Embryonic facial prominence (tissue), 1 donor: ENCODE results near the gene RALGPS1.

ENCODE experiments used
- DNase-seq: peaks from one replicate; pipeline ENCODE4 v3.0.0-alpha.2; 2016; ENCODE audit errors: extremely low spot score

Gene RALGPS1

GRCh38 chr9:127121628-127122175 is 207.1 kb downstream of the RALGPS1 start:
- DNase-seq: no peak

GRCh38 chr9:127122176-127123063 is 207.8 kb downstream of the RALGPS1 start, which contains the start of gene ANGPTL2:
TSS of gene ANGPTL2 (minus strand) at chr9:127122635. CDS start at chr9:127108731, 13,904 bp downstream.
- peak; percentile 77 for DNase-seq

DNA sequence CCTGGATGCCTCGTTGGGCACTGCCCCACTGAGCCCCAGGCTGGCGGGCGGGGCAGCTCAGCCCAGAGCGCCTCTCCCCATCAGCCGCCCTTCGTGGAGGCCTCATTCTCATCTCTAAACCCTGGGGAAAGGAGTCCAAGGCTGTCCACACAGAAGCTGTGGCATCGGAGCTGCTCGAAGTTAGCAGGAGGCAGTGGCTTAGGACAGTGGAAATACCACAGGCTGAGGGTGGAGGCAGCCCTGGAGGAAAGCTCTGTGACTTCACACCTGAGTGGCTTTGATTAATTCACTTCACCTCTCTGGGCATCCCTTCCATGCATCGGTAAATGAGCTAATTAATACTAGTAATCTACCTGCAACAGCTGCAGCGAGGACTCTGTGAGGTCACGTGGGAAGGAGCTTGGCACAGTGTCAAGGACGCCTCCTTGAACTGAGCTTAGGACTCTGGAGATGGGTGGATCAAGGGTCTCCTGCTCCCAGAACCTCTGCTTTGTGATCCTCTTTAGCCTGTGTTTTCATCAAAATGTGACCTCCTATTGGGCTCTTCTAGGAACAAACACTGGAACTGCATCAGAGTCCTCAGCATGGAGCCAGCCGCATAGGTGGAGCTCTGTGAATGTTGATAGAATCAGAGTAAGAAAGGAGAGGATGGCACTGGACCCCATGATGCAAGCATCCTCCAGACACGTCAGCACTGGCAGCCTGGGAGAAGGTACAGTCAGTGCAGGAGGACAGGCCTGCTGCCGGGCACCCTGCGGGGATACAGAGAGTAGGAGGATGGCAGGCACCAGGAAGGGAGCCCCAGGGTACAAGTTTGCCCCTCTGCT is 208.7 kb downstream of the RALGPS1 start:
- no peak for DNase-seq

GRCh38 chr9:127124111-127124531 is 209.5 kb downstream of the RALGPS1 start:
- DNase-seq: no peak

GRCh38 chr9:127124792-127125191 is 210.2 kb downstream of the RALGPS1 start:
- DNase-seq: no peak

GRCh38 chr9:127126971-127127370 is 212.4 kb downstream of the RALGPS1 start:
- DNase-seq: no peak

- DNase-seq: no peak
These were observed 213.9 kb downstream of the RALGPS1 start for GRCh38 chr9:127128341-127129072.

GRCh38 chr9:127129073-127129717 is 214.6 kb downstream of the RALGPS1 start:
- no peak for DNase-seq

GRCh38 chr9:127129718-127130085 is 215.1 kb downstream of the RALGPS1 start:
- no peak for DNase-seq

DNA sequence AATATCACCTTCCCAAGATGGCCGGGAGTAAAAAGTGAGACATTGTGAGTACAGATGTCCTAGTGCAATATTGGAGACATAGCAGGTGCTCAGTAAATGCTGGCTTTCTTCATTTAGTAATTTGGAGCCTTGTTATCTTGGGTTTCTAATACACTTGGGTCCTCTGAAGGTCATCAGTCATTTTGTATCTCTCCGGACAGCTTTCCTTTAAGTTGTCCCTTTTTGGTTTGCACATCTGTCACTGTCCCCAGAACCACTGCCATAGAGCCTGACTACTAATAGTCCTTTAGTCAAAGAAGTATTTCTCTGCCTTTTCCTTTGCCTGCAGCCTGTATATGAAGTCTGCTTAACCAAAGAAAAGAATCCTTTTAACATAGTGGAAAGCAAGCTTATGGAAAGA is 215.7 kb downstream of the RALGPS1 start:
- DNase-seq: no peak

DNA sequence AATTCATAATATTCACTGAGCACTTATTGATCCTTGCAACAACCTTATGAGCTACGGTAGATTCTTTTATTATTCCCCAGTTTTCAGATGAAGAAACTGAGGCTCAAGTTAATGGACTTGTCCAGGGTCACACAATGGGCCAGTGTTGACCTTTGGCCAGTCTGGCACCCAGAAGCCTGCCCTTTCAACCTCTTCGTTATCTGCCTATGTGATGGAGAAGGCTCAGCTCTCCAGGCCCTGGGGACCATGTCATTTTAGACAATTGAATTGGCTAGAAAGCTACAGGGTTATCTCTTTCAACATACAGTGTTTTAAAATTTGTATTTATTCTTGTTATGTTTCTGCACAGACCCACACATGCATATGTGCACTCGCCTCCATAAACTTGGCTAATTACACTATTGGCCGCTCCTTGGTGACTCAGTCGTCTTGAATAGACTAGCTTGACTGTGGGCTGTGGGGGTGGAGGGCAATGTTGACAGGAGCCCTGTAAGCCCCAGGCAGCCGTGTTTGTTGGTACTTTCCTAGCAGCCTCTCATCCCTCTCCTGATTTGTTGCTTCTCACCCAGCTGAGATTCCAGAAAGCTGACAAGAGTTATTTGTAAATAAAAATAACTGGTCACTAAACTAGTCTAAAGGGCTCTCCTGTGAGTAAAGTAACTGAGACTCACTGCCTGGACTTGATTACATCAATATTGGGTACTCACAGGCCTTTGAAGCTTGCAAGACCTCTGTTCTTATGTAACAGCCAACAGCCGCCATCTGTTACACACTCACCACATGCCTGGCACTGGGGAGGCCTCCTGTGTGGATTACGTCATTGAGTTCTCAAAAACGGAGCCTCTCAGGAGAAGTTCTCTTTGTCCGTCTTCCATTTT is 216.3 kb downstream of the RALGPS1 start:
- peak; percentile 58 for DNase-seq

DNA sequence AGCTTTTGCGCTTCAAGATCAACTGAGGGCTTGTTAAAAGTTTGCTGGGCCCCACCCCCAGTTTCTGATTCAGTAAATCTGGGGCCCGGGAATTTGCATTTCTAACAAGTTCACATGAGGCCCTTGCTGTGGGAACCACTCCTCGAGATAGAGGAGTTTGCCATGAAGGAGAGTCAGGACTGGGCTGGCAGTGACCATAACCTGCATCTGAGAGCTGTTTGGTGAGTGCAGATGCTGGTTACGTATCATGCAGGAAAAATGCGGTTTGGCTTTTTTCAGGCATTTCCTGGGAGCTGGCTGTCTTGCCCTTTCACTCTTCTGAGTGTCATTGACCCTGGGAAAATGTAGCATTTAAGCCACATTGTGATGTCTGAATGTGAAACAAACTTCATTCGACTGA is 217.3 kb downstream of the RALGPS1 start:
- DNase-seq: no peak

DNA sequence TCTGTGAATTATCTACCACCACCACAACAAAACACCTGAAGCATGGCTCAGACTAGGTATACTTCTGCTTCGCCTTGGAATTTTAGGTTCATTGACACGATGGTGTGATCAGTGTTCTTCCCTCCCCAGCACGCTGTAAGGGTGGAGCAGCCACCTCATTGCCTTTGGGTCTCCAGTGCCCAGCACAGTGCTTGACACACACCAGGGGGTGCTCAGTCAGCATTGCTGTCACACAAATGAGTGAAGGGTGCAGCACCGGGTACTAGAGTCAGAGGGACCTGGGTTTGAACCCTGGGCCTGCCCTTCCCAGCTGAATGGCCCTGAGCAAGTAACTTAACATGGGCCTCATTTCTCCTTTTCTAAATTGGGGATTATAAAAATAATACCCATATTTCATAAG is 217.8 kb downstream of the RALGPS1 start:
- DNase-seq: no peak

GRCh38 chr9:127132921-127133647 is 218.5 kb downstream of the RALGPS1 start:
- DNase-seq: no peak

DNA sequence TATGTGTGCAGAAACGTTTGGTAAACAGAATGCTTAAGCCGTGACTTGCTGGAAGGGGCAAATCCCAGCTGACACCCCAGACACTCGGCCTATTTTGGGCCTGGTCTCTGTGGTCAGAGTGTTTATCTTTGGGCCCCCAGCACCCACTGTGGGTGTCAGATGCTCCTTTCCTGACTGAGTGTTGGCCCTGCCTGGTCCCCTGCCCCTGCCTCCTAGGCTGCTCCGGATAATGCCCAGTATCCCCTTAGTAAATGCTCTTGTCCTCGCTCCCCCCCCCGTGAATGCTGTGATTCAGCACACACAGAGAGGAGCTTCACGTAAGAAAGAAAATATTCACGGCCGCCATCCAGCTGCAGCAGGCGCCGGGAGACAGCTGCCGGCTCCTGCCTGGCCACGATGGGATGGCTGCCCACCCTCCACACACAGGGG is 219.2 kb downstream of the RALGPS1 start:
- no peak for DNase-seq

GRCh38 chr9:127135056-127135745 is 220.6 kb downstream of the RALGPS1 start:
- no peak for DNase-seq

GRCh38 chr9:127136081-127136879 is 221.7 kb downstream of the RALGPS1 start:
- DNase-seq: no peak
